Stimulated activated memory B cell treated with anti-CD40 and anti-IgM and Interleukin-4, amounts not matched to agents 10 μg/mL and 1 μg/mL and 100 μg/mL, for 72 hours (primary cell): ENCODE data around the gene SMARCA5.
"Not testable (repeated sequence)": the region's sequence is repeated elsewhere in the genome, so short reads cannot be mapped to it uniquely, and the experiment has no call there.

Experiments used
- ATAC-seq: fragments of 150-1000 bp; cut with Tn5 transposase; 2 replicates; pipeline ENCODE4 v1.10.0; 2021
- H3K27ac Mint-ChIP-seq: one replicate; pipeline ENCODE4 v1.8.0; 2022; ENCODE audit warnings: mild to moderate bottlenecking, mixed read lengths
- H3K27me3 Mint-ChIP-seq: one replicate; pipeline ENCODE4 v1.8.0; 2022; ENCODE audit warnings: mixed read lengths
- H3K36me3 Mint-ChIP-seq: one replicate; pipeline ENCODE4 v1.8.0; 2022; ENCODE audit warnings: mixed read lengths
- H3K4me1 Mint-ChIP-seq: one replicate; pipeline ENCODE4 v1.8.0; 2022; ENCODE audit warnings: mixed read lengths
- H3K4me3 Mint-ChIP-seq: one replicate; pipeline ENCODE4 v1.8.0; 2022; ENCODE audit warnings: mild to moderate bottlenecking, moderate library complexity, mixed read lengths
- H3K9me3 Mint-ChIP-seq: one replicate; pipeline ENCODE4 v1.8.0; 2022; ENCODE audit warnings: mixed read lengths

The SMARCA5 gene

GRCh38 chr4:143514497-143514896, 995 bp downstream of the SMARCA5 start:
- Mint-ChIP-seq H3K36me3 (peaks cover 20% of the 10 kb centered on the region), H3K4me3 (peak overlapping the region; percentile 93), H3K4me1 (peaks cover 44% of the 10 kb centered on the region), H3K9me3 (no peaks in the 10 kb centered on the region), H3K27me3 (no peaks in the 10 kb centered on the region), H3K27ac (peak overlapping the region; percentile 92)
- ATAC-seq = no peak

- Mint-ChIP-seq H3K4me1 (peaks cover 48% of the 10 kb centered on the region), H3K36me3 (peaks cover 24% of the 10 kb centered on the region), H3K27ac (peak overlapping the region; percentile 92), H3K4me3 (peak overlapping the region; percentile 93), H3K9me3 (no peaks in the 10 kb centered on the region), H3K27me3 (no peaks in the 10 kb centered on the region)
- ATAC-seq = no peak
Measured at GRCh38 chr4:143514901-143515300, 1.4 kb downstream of the SMARCA5 start.

GRCh38 chr4:143515905-143516304, 2.4 kb downstream of the SMARCA5 start:
- peaks cover 29% of the 10 kb centered on the region for H3K36me3 Mint-ChIP-seq
- peak overlapping the region; percentile 41 for H3K4me3 Mint-ChIP-seq
- H3K27me3 Mint-ChIP-seq = no peaks in the 10 kb centered on the region
- peaks cover 52% of the 10 kb centered on the region for H3K4me1 Mint-ChIP-seq
- H3K9me3 Mint-ChIP-seq = no peaks in the 10 kb centered on the region
- no peak for ATAC-seq
- no peak overlapping the region for H3K27ac Mint-ChIP-seq

GRCh38 chr4:143517764-143518163, 4.3 kb downstream of the SMARCA5 start:
- Mint-ChIP-seq H3K27ac (no peak overlapping the region), H3K4me3 (no peak overlapping the region), H3K27me3 (no peaks in the 10 kb centered on the region), H3K36me3 (peaks cover 34% of the 10 kb centered on the region), H3K9me3 (no peaks in the 10 kb centered on the region), H3K4me1 (peaks cover 56% of the 10 kb centered on the region)
- ATAC-seq = no peak

GRCh38 chr4:143524211-143524610, 10.7 kb downstream of the SMARCA5 start:
- ATAC-seq = no peak
- Mint-ChIP-seq H3K9me3 (no peaks in the 10 kb centered on the region), H3K4me1 (peaks cover 28% of the 10 kb centered on the region), H3K27ac (no peak overlapping the region), H3K4me3 (no peak overlapping the region), H3K27me3 (no peaks in the 10 kb centered on the region), H3K36me3 (peaks cover 58% of the 10 kb centered on the region)

GRCh38 chr4:143528046-143528445, 14.5 kb downstream of the SMARCA5 start:
- peaks cover 68% of the 10 kb centered on the region for H3K36me3 Mint-ChIP-seq
- not testable (repeated sequence) for ATAC-seq, H3K4me3 Mint-ChIP-seq, H3K9me3 Mint-ChIP-seq, H3K27me3 Mint-ChIP-seq, H3K27ac Mint-ChIP-seq
- H3K4me1 Mint-ChIP-seq = peaks cover 12% of the 10 kb centered on the region

- no peaks in the 10 kb centered on the region for H3K27me3 Mint-ChIP-seq
- ATAC-seq = no peak
- peaks cover 67% of the 10 kb centered on the region for H3K36me3 Mint-ChIP-seq
Measured at GRCh38 chr4:143531380-143531779, 17.9 kb downstream of the SMARCA5 start.

GRCh38 chr4:143531788-143532491, 18.4 kb downstream of the SMARCA5 start:
- Mint-ChIP-seq H3K27ac (no peak overlapping the region), H3K4me3 (no peak overlapping the region), H3K9me3 (no peaks in the 10 kb centered on the region), H3K27me3 (no peaks in the 10 kb centered on the region), H3K36me3 (peaks cover 65% of the 10 kb centered on the region), H3K4me1 (peaks cover 6% of the 10 kb centered on the region)
- no peak for ATAC-seq

More at GRCh38 chr4:143531380-143531779, 17.9 kb downstream of the SMARCA5 start:
- H3K27ac Mint-ChIP-seq = no peak overlapping the region
- no peaks in the 10 kb centered on the region for H3K9me3 Mint-ChIP-seq
- no peak overlapping the region for H3K4me3 Mint-ChIP-seq
- H3K4me1 Mint-ChIP-seq = peaks cover 9% of the 10 kb centered on the region

GRCh38 chr4:143538979-143539669, 25.6 kb downstream of the SMARCA5 start:
- no peak for ATAC-seq
- no peaks in the 10 kb centered on the region for H3K9me3 Mint-ChIP-seq
- H3K4me3 Mint-ChIP-seq = no peak overlapping the region
- peak overlapping the region; percentile 24 for H3K27ac Mint-ChIP-seq
- peaks cover 16% of the 10 kb centered on the region for H3K4me1 Mint-ChIP-seq
- peaks cover 68% of the 10 kb centered on the region for H3K36me3 Mint-ChIP-seq
- H3K27me3 Mint-ChIP-seq = no peaks in the 10 kb centered on the region

- no peak overlapping the region for H3K4me3 Mint-ChIP-seq
- H3K36me3 Mint-ChIP-seq = peaks cover 68% of the 10 kb centered on the region
- H3K27ac Mint-ChIP-seq = peak overlapping the region; percentile 24
- H3K27me3 Mint-ChIP-seq = no peaks in the 10 kb centered on the region
- peaks cover 16% of the 10 kb centered on the region for H3K4me1 Mint-ChIP-seq
- ATAC-seq = no peak
- H3K9me3 Mint-ChIP-seq = no peaks in the 10 kb centered on the region
Measured at GRCh38 chr4:143539670-143540023, 26.1 kb downstream of the SMARCA5 start.

- H3K27ac Mint-ChIP-seq = no peak overlapping the region
- peaks cover 12% of the 10 kb centered on the region for H3K4me1 Mint-ChIP-seq
- ATAC-seq = no peak
- H3K4me3 Mint-ChIP-seq = no peak overlapping the region
- no peaks in the 10 kb centered on the region for H3K9me3 Mint-ChIP-seq
- peaks cover 51% of the 10 kb centered on the region for H3K36me3 Mint-ChIP-seq
- H3K27me3 Mint-ChIP-seq = no peaks in the 10 kb centered on the region
Measured at GRCh38 chr4:143549928-143550327, 36.4 kb downstream of the SMARCA5 start.

- peak; percentile 84 for ATAC-seq
- peaks cover 23% of the 10 kb centered on the region for H3K36me3 Mint-ChIP-seq
- H3K4me3 Mint-ChIP-seq = no peak overlapping the region
- H3K9me3 Mint-ChIP-seq = no peaks in the 10 kb centered on the region
- peaks cover 29% of the 10 kb centered on the region for H3K4me1 Mint-ChIP-seq
- no peaks in the 10 kb centered on the region for H3K27me3 Mint-ChIP-seq
- H3K27ac Mint-ChIP-seq = peak overlapping the region; percentile 75
Measured at GRCh38 chr4:143554728-143555597, 41.5 kb downstream of the SMARCA5 start.

GRCh38 chr4:143555676-143556075, 42.2 kb downstream of the SMARCA5 start:
- Mint-ChIP-seq H3K4me3 (no peak overlapping the region), H3K27me3 (no peaks in the 10 kb centered on the region), H3K9me3 (no peaks in the 10 kb centered on the region), H3K27ac (peak overlapping the region; percentile 75), H3K4me1 (peaks cover 31% of the 10 kb centered on the region), H3K36me3 (peaks cover 17% of the 10 kb centered on the region)
- no peak for ATAC-seq

- no peak for ATAC-seq
- H3K4me1 Mint-ChIP-seq = peaks cover 36% of the 10 kb centered on the region
- peaks cover 10% of the 10 kb centered on the region for H3K36me3 Mint-ChIP-seq
- no peaks in the 10 kb centered on the region for H3K9me3 Mint-ChIP-seq
- no peak overlapping the region for H3K27ac Mint-ChIP-seq
- H3K4me3 Mint-ChIP-seq = no peak overlapping the region
- no peaks in the 10 kb centered on the region for H3K27me3 Mint-ChIP-seq
Measured at GRCh38 chr4:143558286-143558685, 44.8 kb downstream of the SMARCA5 start.
